Activated CD4-positive, alpha-beta T cell treated with anti-CD3 and anti-CD28 coated beads, Interleukin-2, amount 50 U/mL, for 16 hours (primary cell): ENCODE measurements around the gene PDE9A.
"Not testable (repeated sequence)": the region's sequence is repeated elsewhere in the genome, so short reads cannot be mapped to it uniquely, and the experiment has no call there.

Experiments used
- DNase-seq: peaks from one replicate; pipeline ENCODE4 v3.0.0-alpha.2; 2020

Gene PDE9A

GRCh38 chr21:42690586-42690985, 37.2 kb downstream of the PDE9A start:
- DNase-seq: no peak

- no peak for DNase-seq
Observed at GRCh38 chr21:42691901-42692559, 38.6 kb downstream of the PDE9A start.

GRCh38 chr21:42692688-42693087, 39.3 kb downstream of the PDE9A start:
- DNase-seq: no peak

- DNase-seq: no peak
Observed at GRCh38 chr21:42694751-42695696, 41.6 kb downstream of the PDE9A start.

GRCh38 chr21:42695697-42696380, 42.4 kb downstream of the PDE9A start:
- DNase-seq: no peak

GRCh38 chr21:42696501-42697040, 43.1 kb downstream of the PDE9A start:
- no peak for DNase-seq

- no peak for DNase-seq
Observed at GRCh38 chr21:42698733-42699132, 45.3 kb downstream of the PDE9A start.

- no peak for DNase-seq
Observed at GRCh38 chr21:42699196-42699595, 45.8 kb downstream of the PDE9A start.

GRCh38 chr21:42701706-42702456, 48.5 kb downstream of the PDE9A start:
- DNase-seq: no peak

GRCh38 chr21:42702720-42703119, 49.3 kb downstream of the PDE9A start:
- DNase-seq: no peak

- no peak for DNase-seq
Observed at GRCh38 chr21:42703136-42703908, 49.9 kb downstream of the PDE9A start.

- DNase-seq: no peak
Observed at GRCh38 chr21:42703965-42704364, 50.5 kb downstream of the PDE9A start.

- no peak for DNase-seq
Observed at GRCh38 chr21:42704861-42705260, 51.4 kb downstream of the PDE9A start.

GRCh38 chr21:42705346-42705745, 51.9 kb downstream of the PDE9A start:
- no peak for DNase-seq

GRCh38 chr21:42705746-42706374, 52.4 kb downstream of the PDE9A start:
- no peak for DNase-seq

- DNase-seq: no peak
Observed at GRCh38 chr21:42706765-42707164, 53.3 kb downstream of the PDE9A start.

- no peak for DNase-seq
Observed at GRCh38 chr21:42707207-42707830, 53.9 kb downstream of the PDE9A start.

GRCh38 chr21:42708107-42708506, 54.7 kb downstream of the PDE9A start:
- DNase-seq: no peak

- DNase-seq: not testable (repeated sequence)
Observed at GRCh38 chr21:42708916-42709315, 55.5 kb downstream of the PDE9A start.

GRCh38 chr21:42711667-42712066, 58.2 kb downstream of the PDE9A start:
- no peak for DNase-seq

GRCh38 chr21:42715427-42715826, 62.0 kb downstream of the PDE9A start:
- not testable (repeated sequence) for DNase-seq
